Stimulated activated CD4-positive, alpha-beta T cell treated with anti-CD3 and anti-CD28 coated beads, Interleukin-2, amount 100 ng/mL, for 24 hours (primary cell): ENCODE measurements around the gene FDCSP.
"Not testable (repeated sequence)": the region's sequence is repeated elsewhere in the genome, so short reads cannot be mapped to it uniquely, and the experiment has no call there.

Source experiments
- DNase-seq, 2 donors: peaks; one replicate each; pipeline ENCODE4 v3.0.0-alpha.2; 2020

The FDCSP gene

GRCh38 chr4:70225824-70226223, at the start of gene FDCSP:
TSS of gene FDCSP (plus strand) at chr4:70226124. CDS start at chr4:70231195, 5,071 bp downstream.
- no peak for DNase-seq

GRCh38 chr4:70177090-70177489, 48.8 kb upstream of the FDCSP start:
- DNase-seq, result no peak

- DNase-seq, result no peak
Observed at GRCh38 chr4:70178075-70178660, 47.8 kb upstream of the FDCSP start.

- DNase-seq, result no peak
Observed at GRCh38 chr4:70179811-70180210, 46.1 kb upstream of the FDCSP start.

- DNase-seq, result no peak
Observed at GRCh38 chr4:70181864-70182263, 44.1 kb upstream of the FDCSP start.

- no peak for DNase-seq
Observed at GRCh38 chr4:70182517-70183167, 43.3 kb upstream of the FDCSP start.

GRCh38 chr4:70183168-70183939, 42.6 kb upstream of the FDCSP start:
- DNase-seq, result peak in 1 of 2 donors; percentile 5

- no peak for DNase-seq
Observed at GRCh38 chr4:70183940-70184246, 42.0 kb upstream of the FDCSP start.

- no peak for DNase-seq
Observed at GRCh38 chr4:70187216-70187615, 38.7 kb upstream of the FDCSP start.

GRCh38 chr4:70190579-70190978, 35.3 kb upstream of the FDCSP start:
- no peak for DNase-seq

- no peak for DNase-seq
Observed at GRCh38 chr4:70191647-70192046, 34.3 kb upstream of the FDCSP start.

GRCh38 chr4:70192895-70193294, 33.0 kb upstream of the FDCSP start:
- DNase-seq, result no peak

GRCh38 chr4:70195425-70195824, 30.5 kb upstream of the FDCSP start, which contains the start of gene ODAM:
TSS of gene ODAM (plus strand) at chr4:70195725. CDS start at chr4:70196544, 819 bp downstream.
- no peak for DNase-seq

- no peak for DNase-seq
Observed at GRCh38 chr4:70196857-70197256, 29.1 kb upstream of the FDCSP start.

GRCh38 chr4:70197842-70198241, 28.1 kb upstream of the FDCSP start:
- no peak for DNase-seq

GRCh38 chr4:70203601-70204000, 22.3 kb upstream of the FDCSP start:
- no peak for DNase-seq

GRCh38 chr4:70212752-70213151, 13.2 kb upstream of the FDCSP start:
- not testable (repeated sequence) for DNase-seq

- DNase-seq, result not testable (repeated sequence)
Observed at GRCh38 chr4:70216109-70216508, 9.8 kb upstream of the FDCSP start.

GRCh38 chr4:70216550-70216949, 9.4 kb upstream of the FDCSP start:
- not testable (repeated sequence) for DNase-seq

GRCh38 chr4:70221389-70221788, 4.5 kb upstream of the FDCSP start:
- DNase-seq, result not testable (repeated sequence)

- DNase-seq, result not testable (repeated sequence)
Observed at GRCh38 chr4:70221818-70222217, 4.1 kb upstream of the FDCSP start.

GRCh38 chr4:70236125-70236524, 10.2 kb downstream of the FDCSP start:
- no peak for DNase-seq

- DNase-seq, result no peak
Observed at GRCh38 chr4:70239131-70239883, 13.4 kb downstream of the FDCSP start.
